Mesenchymal stem cell (in vitro differentiated cells and primary cell): ENCODE measurements around the gene GAA.
"Not testable (repeated sequence)": the region's sequence is repeated elsewhere in the genome, so short reads cannot be mapped to it uniquely, and the experiment has no call there.

Experiments used
- DNase-seq: peaks from one replicate; pipeline ENCODE4 v3.0.0-alpha.2; 2013
- H2AFZ ChIP-seq: one replicate; pipeline ENCODE4 v1.6.1; 2013; ENCODE audit warnings: low read depth, mild to moderate bottlenecking, control low read depth, inconsistent platforms, low read length, moderate library complexity
- H2AK5ac ChIP-seq: 2 replicates; pipeline ENCODE4 v1.6.1; 2013; ENCODE audit warnings: low read length, moderate library complexity, mild to moderate bottlenecking, inconsistent platforms; ENCODE audit not compliant: severe bottlenecking
- H2BK120ac ChIP-seq: one replicate; pipeline ENCODE4 v1.6.1; 2013; ENCODE audit warnings: low read depth, mild to moderate bottlenecking, inconsistent platforms, low read length, moderate library complexity
- H2BK12ac ChIP-seq, 2 experiments: one replicate each; pipeline ENCODE4 v1.6.1; 2013; ENCODE audit warnings: inconsistent platforms in 2 of 2, low read length in 2 of 2, mild to moderate bottlenecking in 2 of 2, moderate library complexity in 2 of 2, control low read depth in 1 of 2
- H2BK15ac ChIP-seq: one replicate; pipeline ENCODE4 v1.6.1; 2013; ENCODE audit warnings: mild to moderate bottlenecking, low read depth, inconsistent platforms; ENCODE audit not compliant: poor library complexity, severe bottlenecking
- H2BK5ac ChIP-seq: 2 replicates; pipeline ENCODE4 v1.6.1; 2013; ENCODE audit warnings: low read depth, mild to moderate bottlenecking, low read length, control low read depth, inconsistent platforms; ENCODE audit not compliant: poor library complexity, severe bottlenecking
- H3K14ac ChIP-seq, 2 experiments: one replicate each; pipeline ENCODE4 v1.6.1; 2013; ENCODE audit warnings: inconsistent platforms in 2 of 2, low read length in 2 of 2, control low read depth in 1 of 2, mild to moderate bottlenecking in 1 of 2, moderate library complexity in 1 of 2
- H3K18ac ChIP-seq, 2 experiments: one replicate each; pipeline ENCODE4 v1.6.1; 2013; ENCODE audit warnings: inconsistent platforms in 2 of 2, low read length in 2 of 2, control low read depth in 1 of 2, low read depth in 1 of 2, mild to moderate bottlenecking in 1 of 2
- H3K23ac ChIP-seq, 2 experiments: one replicate each; pipeline ENCODE4 v1.6.1; 2013; ENCODE audit warnings: inconsistent platforms in 2 of 2, low read length in 2 of 2, mild to moderate bottlenecking in 2 of 2, moderate library complexity in 2 of 2, control low read depth in 1 of 2
- H3K27ac ChIP-seq: 2 replicates; pipeline ENCODE4 v1.5.1; 2013; ENCODE audit warnings: mild to moderate bottlenecking, moderate library complexity, low read length, control low read depth, inconsistent platforms; ENCODE audit not compliant: poor library complexity, severe bottlenecking
- H3K27me3 ChIP-seq, 2 experiments: 2 replicates each; pipeline versions ENCODE4 v1.6.1 to v1.7.0; 2013; ENCODE audit warnings: low read length in 2 of 2, mild to moderate bottlenecking in 2 of 2, moderate library complexity in 2 of 2, control low read depth in 1 of 2, inconsistent platforms in 1 of 2; ENCODE audit not compliant: control insufficient read depth in 1 of 2, insufficient read depth in 1 of 2
- H3K36me3 ChIP-seq, 2 experiments: 2 replicates each; pipeline versions ENCODE4 v1.6.1 to v1.7.0; 2013; ENCODE audit warnings: low read length in 2 of 2, control low read depth in 1 of 2, inconsistent platforms in 1 of 2, low read depth in 1 of 2, mild to moderate bottlenecking in 1 of 2; ENCODE audit not compliant: insufficient read depth in 2 of 2, control insufficient read depth in 1 of 2
- H3K4ac ChIP-seq, 2 experiments: one replicate each; pipeline ENCODE4 v1.6.1; 2013; ENCODE audit warnings: inconsistent platforms in 2 of 2, low read length in 2 of 2, mild to moderate bottlenecking in 2 of 2, moderate library complexity in 2 of 2, control low read depth in 1 of 2, low read depth in 1 of 2
- H3K4me1 ChIP-seq: 2 replicates; pipeline ENCODE4 v1.6.1; 2013; ENCODE audit warnings: low read depth, low read length, control low read depth; ENCODE audit not compliant: control insufficient read depth, insufficient read depth
- H3K4me2 ChIP-seq: 2 replicates; pipeline ENCODE4 v1.6.1; 2013; ENCODE audit warnings: low read length, mild to moderate bottlenecking, inconsistent platforms; ENCODE audit not compliant: poor library complexity, severe bottlenecking
- H3K4me3 ChIP-seq, 2 experiments: 2 replicates each; pipeline versions ENCODE4 v1.5.1 to v1.7.0; 2013; ENCODE audit warnings: low read length in 2 of 2, mild to moderate bottlenecking in 2 of 2, control low read depth in 1 of 2, low read depth in 1 of 2; ENCODE audit not compliant: insufficient read depth in 1 of 2
- H3K79me1 ChIP-seq: replicated peaks from 2 replicates; pipeline ENCODE4 v1.6.1; 2013; ENCODE audit warnings: mild to moderate bottlenecking, control low read depth, low read length, inconsistent platforms; ENCODE audit not compliant: poor library complexity, severe bottlenecking
- H3K9ac ChIP-seq: 2 replicates; pipeline ENCODE4 v1.7.0; 2013; ENCODE audit warnings: mild to moderate bottlenecking, low read length, moderate library complexity
- H3K9me3 ChIP-seq: 2 replicates; pipeline ENCODE4 v1.7.0; 2013; ENCODE audit warnings: mild to moderate bottlenecking, low read length; ENCODE audit not compliant: control insufficient read depth
- H4K8ac ChIP-seq: one replicate; pipeline ENCODE4 v1.6.1; 2013; ENCODE audit warnings: inconsistent platforms, mild to moderate bottlenecking, low read length, moderate library complexity
- H4K91ac ChIP-seq: one replicate; pipeline ENCODE4 v1.6.1; 2013; ENCODE audit warnings: mild to moderate bottlenecking, low read length, inconsistent platforms
- WGBS: methylation state at CpG from one replicate; pipeline ENCODE4 v1.1.7; 2013; ENCODE audit warnings: mixed read lengths; 5-methylcytosine and 5-hydroxymethylcytosine counted together

GAA gene

GRCh38 chr17:80154166-80154565, 52.8 kb downstream of the GAA start:
- WGBS: 68% methylated on average over 5 of the region's 5 CpGs
- H3K36me3 ChIP-seq: peaks cover 0 to 3% of the 10 kb centered on the region in 2 experiments
- no peak overlapping the region for H3K4me2 ChIP-seq
- peaks cover 7% of the 10 kb centered on the region for H3K9me3 ChIP-seq
- H3K18ac ChIP-seq: no peak overlapping the region
- no peak overlapping the region for H2BK120ac ChIP-seq
- H3K27me3 ChIP-seq: no peaks in the 10 kb centered on the region
- no peak overlapping the region for H3K14ac ChIP-seq
- no peak overlapping the region for H3K27ac ChIP-seq
- H2AK5ac ChIP-seq: no peak overlapping the region
- H4K91ac ChIP-seq: no peak overlapping the region
- H2AFZ ChIP-seq: no peak overlapping the region
- no peak overlapping the region for H3K4me3 ChIP-seq
- peaks cover 8% of the 10 kb centered on the region for H3K4me1 ChIP-seq
- H3K23ac ChIP-seq: no peak overlapping the region
- H2BK15ac ChIP-seq: no peak overlapping the region
- no peak overlapping the region for H4K8ac ChIP-seq
- peaks cover 7% of the 10 kb centered on the region for H3K79me1 ChIP-seq
- H2BK12ac ChIP-seq: no peak overlapping the region
- no peak overlapping the region for H3K9ac ChIP-seq
- H3K4ac ChIP-seq: no peak overlapping the region
- no peak for DNase-seq
- no peak overlapping the region for H2BK5ac ChIP-seq

GRCh38 chr17:80155600-80155999, 54.2 kb downstream of the GAA start:
- H2AK5ac ChIP-seq, H3K4ac ChIP-seq, H3K9ac ChIP-seq, H3K23ac ChIP-seq, DNase-seq, H4K91ac ChIP-seq, H2AFZ ChIP-seq, H3K36me3 ChIP-seq, H2BK15ac ChIP-seq, H3K27ac ChIP-seq, H4K8ac ChIP-seq, H3K4me2 ChIP-seq, H3K18ac ChIP-seq, H3K4me3 ChIP-seq, H2BK5ac ChIP-seq, H3K9me3 ChIP-seq, H3K14ac ChIP-seq, H2BK12ac ChIP-seq, H3K4me1 ChIP-seq, H2BK120ac ChIP-seq, H3K79me1 ChIP-seq: not testable (repeated sequence)
- 50% methylated on average over 2 of the region's 2 CpGs for WGBS
- H3K27me3 ChIP-seq: peaks cover 9 to 12% of the 10 kb centered on the region in 2 experiments

GRCh38 chr17:80158846-80159245, 57.5 kb downstream of the GAA start:
- Histone ChIP-seq H3K4me3 (no peak overlapping the region), H3K27me3 (peaks cover 13 to 18% of the 10 kb centered on the region in 2 experiments), H3K4me1 (peaks cover 2% of the 10 kb centered on the region), H3K27ac (no peak overlapping the region), H2BK15ac (no peak overlapping the region), H3K79me1 (no peaks in the 10 kb centered on the region), H3K9me3 (peaks cover 7% of the 10 kb centered on the region), H3K23ac (no peak overlapping the region), H4K8ac (no peak overlapping the region), H2BK5ac (no peak overlapping the region), H3K18ac (no peak overlapping the region), H2BK12ac (no peak overlapping the region), H2AFZ (no peak overlapping the region), H3K4me2 (no peak overlapping the region), H3K9ac (no peak overlapping the region), H3K4ac (no peak overlapping the region), H2BK120ac (no peak overlapping the region), H4K91ac (no peak overlapping the region), H2AK5ac (no peak overlapping the region), H3K36me3 (no peaks in the 10 kb centered on the region), H3K14ac (no peak overlapping the region)
- 60% methylated on average over 1 of the region's 2 CpGs for WGBS
- no peak for DNase-seq

GRCh38 chr17:80160536-80160935, 59.2 kb downstream of the GAA start:
- 20% methylated on average over 3 of the region's 3 CpGs for WGBS
- Histone ChIP-seq H4K91ac (no peak overlapping the region), H3K79me1 (no peaks in the 10 kb centered on the region), H2BK5ac (no peak overlapping the region), H4K8ac (no peak overlapping the region), H3K4me3 (no peak overlapping the region), H2BK15ac (no peak overlapping the region), H3K27ac (no peak overlapping the region), H3K23ac (no peak overlapping the region), H3K9me3 (peaks cover 6% of the 10 kb centered on the region), H2BK120ac (no peak overlapping the region), H3K27me3 (peaks cover 13 to 22% of the 10 kb centered on the region in 2 experiments), H3K9ac (no peak overlapping the region), H3K4me2 (no peak overlapping the region), H2BK12ac (no peak overlapping the region), H3K14ac (no peak overlapping the region), H3K36me3 (no peaks in the 10 kb centered on the region), H3K4me1 (peaks cover 2% of the 10 kb centered on the region), H3K4ac (no peak overlapping the region), H2AFZ (no peak overlapping the region), H3K18ac (no peak overlapping the region), H2AK5ac (no peak overlapping the region)
- DNase-seq: no peak
